ENCODE results near the gene UBE3A.
"Not testable (repeated sequence)": the region's sequence is repeated elsewhere in the genome, so short reads cannot be mapped to it uniquely, and the experiment has no call there.

UBE3A gene

GRCh38 chr15:25437777-25438600, 835 bp downstream of the UBE3A start:
- DNase-seq: peak; percentile 17

- DNase-seq: no peak
Observed at GRCh38 chr15:25436707-25437106, 2.1 kb downstream of the UBE3A start.

GRCh38 chr15:25435474-25436243, 3.2 kb downstream of the UBE3A start:
- DNase-seq: no peak

- no peak for DNase-seq
Observed at GRCh38 chr15:25433118-25433865, 5.5 kb downstream of the UBE3A start.

GRCh38 chr15:25431836-25432561, 6.8 kb downstream of the UBE3A start:
- no peak for DNase-seq

GRCh38 chr15:25427861-25428260, 11.0 kb downstream of the UBE3A start:
- DNase-seq: no peak

- DNase-seq: no peak
Observed at GRCh38 chr15:25426896-25427610, 11.8 kb downstream of the UBE3A start.

GRCh38 chr15:25424073-25424472, 14.8 kb downstream of the UBE3A start:
- DNase-seq: no peak

- DNase-seq: no peak
Observed at GRCh38 chr15:25422021-25422420, 16.8 kb downstream of the UBE3A start.

GRCh38 chr15:25418202-25418601, 20.6 kb downstream of the UBE3A start:
- no peak for DNase-seq

GRCh38 chr15:25417604-25418003, 21.2 kb downstream of the UBE3A start:
- no peak for DNase-seq

- peak; percentile 5 for DNase-seq
Observed at GRCh38 chr15:25416693-25417092, 22.1 kb downstream of the UBE3A start.

- no peak for DNase-seq
Observed at GRCh38 chr15:25415707-25416106, 23.1 kb downstream of the UBE3A start.

- DNase-seq: no peak
Observed at GRCh38 chr15:25415217-25415616, 23.6 kb downstream of the UBE3A start.

GRCh38 chr15:25410649-25411048, 28.2 kb downstream of the UBE3A start:
- DNase-seq: no peak

- not testable (repeated sequence) for DNase-seq
Observed at GRCh38 chr15:25409731-25410130, 29.1 kb downstream of the UBE3A start.

GRCh38 chr15:25408929-25409328, 29.9 kb downstream of the UBE3A start:
- no peak for DNase-seq

- no peak for DNase-seq
Observed at GRCh38 chr15:25408428-25408827, 30.4 kb downstream of the UBE3A start.

GRCh38 chr15:25407950-25408349, 30.9 kb downstream of the UBE3A start:
- DNase-seq: no peak

GRCh38 chr15:25406846-25407245, 32.0 kb downstream of the UBE3A start:
- DNase-seq: no peak

GRCh38 chr15:25406261-25406660, 32.6 kb downstream of the UBE3A start:
- no peak for DNase-seq

- DNase-seq: no peak
Observed at GRCh38 chr15:25403771-25404170, 35.1 kb downstream of the UBE3A start.

Measured in NCI-H1092 (cell line).